HG03045 (cell line): ENCODE measurements around the gene JUP.

Source experiments
- ATAC-seq: cut with Tn5 transposase; IDR thresholded peaks from one replicate; pipeline ENCODE4 v1.9.1; 2021; ENCODE audit warnings: mild to moderate bottlenecking, moderate library complexity; ENCODE audit not compliant: unreplicated experiment

Gene JUP

DNA sequence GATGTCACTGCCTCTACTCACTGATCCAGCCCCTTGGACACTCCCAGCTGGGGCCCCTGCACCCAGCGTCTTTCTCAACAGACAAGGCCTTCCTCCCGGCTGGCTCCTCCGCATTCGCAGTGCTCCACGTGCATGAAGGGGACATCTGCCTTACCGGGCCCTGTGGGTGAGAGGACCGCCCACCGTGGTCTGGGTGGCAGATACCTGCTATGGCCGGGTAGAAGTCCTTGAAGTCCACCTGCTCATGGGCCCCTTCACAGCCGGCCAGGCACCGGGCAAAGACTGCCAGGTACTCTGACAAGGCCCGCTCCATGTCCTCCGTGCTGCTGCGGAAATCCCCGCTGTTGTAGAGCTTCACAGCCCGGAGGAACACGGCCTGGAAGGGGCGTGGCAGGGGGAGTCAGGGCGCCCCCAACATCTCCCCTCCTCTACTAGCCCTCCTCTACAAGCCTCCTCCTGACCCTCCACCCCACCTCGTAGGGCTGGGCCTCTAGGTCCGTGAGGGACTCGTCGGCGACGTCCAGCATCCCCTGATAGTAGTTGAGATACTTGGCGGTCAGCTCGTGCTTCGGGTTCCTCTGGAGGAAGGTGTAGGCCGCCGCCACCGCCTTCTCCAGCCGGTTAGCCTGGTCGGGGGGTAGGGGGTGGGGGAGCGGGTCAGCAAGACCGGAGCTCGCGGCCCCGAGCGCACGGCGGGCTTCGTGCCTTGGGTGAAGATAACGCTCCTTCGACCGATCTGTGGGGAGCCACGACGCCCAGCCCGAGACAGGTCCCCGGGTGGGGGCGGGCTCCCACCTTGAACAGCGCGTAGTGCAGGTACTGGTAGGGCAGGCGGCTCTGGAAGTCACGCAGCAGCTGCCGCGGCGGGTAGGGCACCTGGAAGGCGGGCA, 24.4 kb upstream of the JUP start:
- no peak for ATAC-seq

DNA sequence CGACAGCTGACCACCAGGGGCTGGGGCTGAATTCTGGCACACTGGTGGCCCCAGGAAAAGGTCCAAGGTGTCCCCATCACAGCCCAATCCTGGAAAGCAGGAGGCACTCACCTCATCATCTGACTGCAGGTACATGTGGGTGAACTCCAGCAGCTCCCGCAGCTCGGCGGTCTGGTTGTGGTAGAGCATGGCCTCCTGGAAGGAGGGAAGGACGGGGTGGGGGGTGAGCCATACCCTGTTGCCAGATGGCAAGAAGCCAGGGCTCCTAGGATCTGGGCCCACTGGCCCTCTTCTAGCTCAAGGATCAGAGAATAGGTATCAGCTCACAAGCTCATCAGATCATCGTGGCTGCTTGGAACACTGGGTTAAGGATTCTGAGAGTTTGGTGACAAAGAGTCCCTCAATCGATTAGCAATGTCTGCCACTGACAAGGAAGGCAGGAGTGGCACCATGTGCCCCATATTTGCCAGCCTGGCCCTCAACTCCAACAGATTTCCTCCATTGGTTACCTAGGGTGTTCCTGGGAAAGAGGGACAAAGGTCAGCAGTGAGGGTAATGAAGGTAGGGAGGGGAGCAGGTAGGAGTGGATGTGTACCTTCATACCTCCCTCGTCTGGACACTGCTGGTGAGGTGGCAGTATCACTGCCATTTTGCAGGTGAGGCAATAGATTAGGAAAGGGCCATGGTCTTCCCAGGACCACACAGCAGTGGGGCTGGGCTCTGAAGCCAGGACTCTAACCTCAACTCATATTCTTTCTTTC, 20.4 kb upstream of the JUP start:
- ATAC-seq: no peak

DNA sequence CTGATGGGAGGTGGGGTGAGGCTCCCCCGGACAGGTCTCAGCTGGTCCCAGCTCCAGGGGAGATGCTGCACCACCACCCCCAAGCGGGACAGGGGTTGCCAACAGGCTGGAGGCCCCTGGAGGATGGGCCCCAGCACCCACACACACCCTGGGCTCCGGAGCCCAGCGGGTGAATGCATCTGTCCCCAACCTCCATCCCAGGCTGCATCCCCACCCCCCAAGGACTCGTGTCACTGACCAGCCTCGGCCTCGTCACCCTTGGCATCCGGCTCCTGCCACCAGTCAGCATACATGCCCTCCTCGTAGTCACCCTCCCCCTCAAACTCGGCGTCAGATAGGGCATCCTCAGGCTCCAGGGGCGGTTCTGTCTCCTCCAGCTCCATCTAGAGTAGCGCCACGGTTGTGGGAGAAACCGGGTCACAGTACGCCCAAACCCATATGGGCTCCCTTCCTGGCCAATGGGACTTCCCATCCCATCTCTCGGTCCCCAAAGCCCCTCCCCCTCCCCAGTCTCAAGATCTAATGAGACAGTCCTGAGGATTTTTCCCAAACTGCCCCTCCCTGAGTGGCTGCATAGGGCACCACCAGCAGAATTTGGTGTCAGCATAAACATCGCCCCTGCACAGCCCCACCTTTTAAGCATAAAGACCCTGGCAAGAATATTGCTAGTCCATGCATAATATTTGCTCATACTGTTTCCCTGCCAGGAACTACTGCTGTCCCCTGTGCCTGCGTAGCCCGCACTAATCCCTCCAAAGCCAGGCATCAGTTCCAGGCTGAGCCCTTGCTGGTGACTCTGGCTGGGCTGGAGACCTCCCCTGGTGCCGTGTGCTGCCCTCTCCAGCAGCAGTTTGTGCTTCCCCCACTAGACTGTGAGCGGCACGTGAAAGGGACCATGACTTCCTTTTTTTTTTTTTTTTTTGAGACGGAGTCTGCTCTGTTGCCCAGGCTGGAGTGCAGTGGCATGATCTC, 16.8 kb upstream of the JUP start:
- ATAC-seq: no peak

DNA sequence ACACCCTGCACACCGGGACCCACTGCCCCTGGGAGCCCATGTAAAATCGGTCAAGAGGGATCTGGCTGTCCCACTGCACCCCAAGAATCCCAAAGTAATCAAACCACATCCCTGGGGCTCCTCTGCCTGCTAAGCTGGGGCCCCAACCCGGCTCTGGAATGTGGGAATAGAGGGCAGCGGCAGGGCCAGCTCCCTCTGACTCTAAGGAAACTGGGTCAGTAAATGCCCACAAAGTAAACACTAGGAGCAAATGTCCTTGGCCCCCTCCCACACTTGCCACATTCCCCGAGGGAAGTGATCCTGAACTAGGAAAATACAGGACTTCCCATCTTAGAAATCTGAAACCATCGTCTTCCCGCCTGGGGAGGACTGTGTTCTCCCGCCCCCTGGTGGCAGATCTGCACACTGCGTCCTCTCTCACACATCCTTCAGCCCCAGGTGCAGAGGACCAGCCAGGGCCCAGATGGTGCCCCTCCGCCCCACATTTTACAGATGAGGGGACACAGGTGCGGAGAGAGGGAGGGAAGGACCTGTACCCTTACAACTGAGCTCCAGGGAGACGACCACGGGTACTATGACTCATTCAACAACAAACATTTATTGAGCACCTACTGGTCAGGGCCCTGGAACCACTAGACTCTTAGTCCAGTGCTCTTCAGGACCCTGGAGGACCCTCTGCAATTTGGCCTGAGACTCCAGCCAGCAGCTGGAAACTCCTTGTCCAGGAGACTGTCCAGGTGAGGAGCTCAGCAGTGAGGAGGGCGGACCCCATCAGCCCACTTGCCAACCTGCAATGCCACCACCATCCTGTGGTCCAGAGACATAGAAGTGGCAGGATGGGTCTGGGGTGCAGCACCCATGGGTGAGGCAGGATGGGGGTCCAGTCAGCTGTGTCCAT, 15.1 kb upstream of the JUP start:
- no peak for ATAC-seq

DNA sequence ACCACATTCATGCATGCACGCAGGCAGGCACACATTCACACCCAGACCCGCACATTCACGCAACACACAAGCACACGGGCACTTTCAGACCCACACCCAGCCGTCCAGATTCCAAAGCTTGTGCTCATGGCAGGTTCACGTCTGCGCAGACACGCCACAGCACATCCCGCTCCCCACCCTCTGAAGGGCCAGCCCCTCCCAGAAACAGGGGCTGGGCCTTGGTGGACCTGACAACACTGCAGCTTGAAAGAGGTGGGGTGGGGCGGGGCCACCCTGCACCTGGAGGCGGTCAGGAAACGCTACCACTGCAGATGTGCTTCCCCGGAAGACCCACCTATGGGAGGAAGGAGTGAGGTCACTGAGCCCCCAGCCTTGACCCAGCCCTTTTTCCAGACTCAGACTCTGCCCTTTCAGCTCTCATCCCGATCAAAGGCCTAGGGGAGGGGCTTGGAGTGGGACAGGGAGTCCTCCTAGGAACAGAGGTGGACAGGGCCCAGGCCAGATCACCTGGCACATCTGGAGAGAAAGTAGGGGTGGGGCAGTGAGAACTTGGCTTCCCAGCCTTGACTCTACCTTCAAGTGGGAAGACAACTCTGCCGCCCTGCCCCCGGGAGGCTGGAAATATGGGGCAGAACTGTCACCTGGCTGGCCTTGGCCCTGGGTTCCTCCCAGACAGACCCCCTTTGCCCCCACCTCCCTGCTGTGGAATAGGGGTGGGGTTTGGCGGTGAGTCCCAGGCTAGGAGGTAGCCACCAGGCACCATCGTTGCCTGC, 14.3 kb upstream of the JUP start:
- ATAC-seq: no peak

DNA sequence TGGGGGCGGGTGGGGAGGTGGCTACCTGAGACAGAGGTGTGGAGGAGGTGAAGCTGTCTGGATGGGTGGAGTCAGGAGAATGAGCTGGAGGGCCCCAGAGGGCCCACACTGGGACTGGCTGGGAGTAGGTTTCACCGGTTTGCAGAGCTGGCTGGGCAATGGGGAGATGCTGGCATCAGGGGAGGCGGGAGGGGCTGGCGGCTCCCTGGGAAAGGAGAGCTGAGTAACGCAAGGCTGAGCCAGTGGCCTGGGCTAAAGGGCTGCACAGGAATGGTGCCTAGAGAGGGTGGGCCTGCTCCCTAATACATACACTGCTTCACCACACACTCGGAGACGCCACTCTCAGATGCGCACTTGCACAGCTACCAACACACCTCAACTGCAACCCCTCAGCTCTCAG, 12.9 kb upstream of the JUP start:
- ATAC-seq: no peak

DNA sequence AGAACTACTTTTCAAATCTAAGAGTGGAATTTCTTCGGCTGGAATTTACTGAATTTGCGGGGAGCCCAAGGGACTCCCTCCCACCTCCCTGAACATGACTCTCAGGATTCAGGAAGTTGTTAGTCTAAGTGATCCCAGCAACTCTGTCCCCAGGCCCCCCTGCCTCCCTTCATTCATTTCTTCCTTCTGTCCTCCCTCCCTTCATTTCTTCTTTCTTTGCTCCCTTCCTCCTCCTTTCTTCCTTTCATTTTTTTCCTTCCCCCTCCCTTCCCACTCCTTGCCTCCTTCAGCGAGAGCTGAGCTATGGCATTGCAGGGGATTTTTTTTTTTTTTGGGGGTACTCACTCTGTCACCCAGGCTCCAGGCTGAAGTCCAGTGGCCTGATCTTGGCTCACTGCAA, 10.9 kb upstream of the JUP start:
- ATAC-seq: no peak

DNA sequence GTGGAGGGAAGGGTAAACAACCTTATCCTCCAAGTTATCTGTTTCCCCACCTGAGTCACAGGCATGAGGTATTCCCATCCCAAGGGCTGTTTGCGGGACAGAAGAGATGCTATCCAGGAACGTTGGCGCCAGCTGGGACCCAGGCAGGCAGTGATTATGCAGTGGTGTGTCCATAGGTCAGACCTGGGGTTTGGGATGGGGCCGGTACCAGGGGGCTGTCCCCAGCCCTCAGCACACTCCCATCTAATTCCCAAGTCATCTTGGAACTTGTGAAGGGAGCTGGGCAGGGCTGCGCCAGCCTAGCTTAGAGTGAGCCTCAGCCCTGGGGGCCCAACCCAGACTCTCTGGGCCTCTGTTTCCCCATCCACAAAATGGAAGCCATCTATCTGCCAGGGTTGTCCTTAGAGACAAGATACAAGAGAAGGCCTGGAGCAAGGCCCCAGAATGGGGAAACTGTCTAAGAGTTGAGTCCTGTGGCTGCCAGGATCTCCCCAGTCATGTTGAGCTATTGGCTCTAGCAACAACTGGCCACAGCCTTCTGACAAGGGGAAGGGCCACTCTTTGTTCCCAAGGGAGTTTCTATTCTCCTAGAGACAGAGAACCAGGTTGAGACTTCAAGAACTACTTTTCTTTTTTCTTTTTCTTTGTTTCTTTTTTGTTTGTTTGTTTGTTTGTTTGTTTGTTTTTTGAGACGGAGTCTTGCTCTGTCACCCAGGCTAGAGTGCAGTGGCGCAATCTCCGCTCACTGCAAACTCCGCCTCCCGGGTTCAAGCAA, 9.8 kb upstream of the JUP start:
- ATAC-seq: no peak

DNA sequence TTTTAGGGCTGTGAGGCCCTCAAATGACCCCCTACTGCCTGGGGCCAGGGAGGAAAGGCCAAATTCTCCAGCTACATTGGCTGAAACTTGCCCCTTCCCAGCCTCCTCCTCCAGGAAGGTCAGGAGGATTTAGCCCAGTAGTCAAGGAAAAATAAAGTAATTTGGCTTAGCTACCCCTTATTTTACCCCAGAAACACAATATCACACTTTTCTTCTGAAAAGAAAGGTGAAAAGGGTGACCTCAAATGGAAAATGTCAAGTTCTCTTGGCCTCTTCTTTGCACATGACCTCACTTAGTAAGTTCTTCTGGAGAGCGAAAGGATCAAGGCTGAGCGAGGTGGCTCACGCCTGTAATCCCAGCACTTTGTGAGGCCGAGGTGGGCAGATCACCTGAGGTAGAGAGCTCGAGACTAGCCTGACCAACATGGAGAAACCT, 8.0 kb upstream of the JUP start:
- no peak for ATAC-seq

DNA sequence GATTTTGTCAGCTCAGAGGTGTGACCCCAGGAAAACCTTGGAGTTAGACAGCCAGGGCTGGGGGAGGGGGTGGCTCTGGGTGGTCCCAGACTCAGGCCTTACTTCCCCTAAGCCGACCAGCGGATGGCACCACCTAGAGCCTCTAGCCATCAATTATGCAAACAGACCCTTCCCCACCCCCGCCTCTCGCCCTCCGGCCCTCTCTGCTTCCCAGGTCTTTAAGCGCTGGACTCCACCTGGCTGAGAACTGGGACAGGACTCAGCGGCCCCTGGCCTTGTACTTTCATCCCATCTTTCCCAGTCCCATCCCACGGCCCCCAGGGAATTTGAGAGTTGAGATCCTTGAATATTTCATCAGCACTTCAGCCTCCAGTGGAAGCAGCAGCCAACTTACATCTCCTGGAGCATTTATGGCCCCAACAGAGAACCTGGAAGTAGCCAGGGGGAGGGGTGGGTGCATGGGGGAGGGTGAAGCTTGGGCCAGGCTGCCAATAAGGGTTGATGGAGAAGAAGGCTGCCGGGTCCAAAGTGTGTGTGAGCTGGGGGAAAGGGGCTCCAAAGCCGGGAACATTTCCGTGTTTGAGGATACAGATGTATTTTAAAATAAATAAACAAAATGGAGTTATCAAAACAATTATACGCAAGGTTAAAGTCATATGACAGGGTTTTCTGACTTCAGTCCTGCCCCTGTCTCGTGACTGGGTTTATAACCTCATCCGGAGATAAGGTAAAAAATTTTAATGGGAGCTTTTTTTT, 7.5 kb upstream of the JUP start:
- no peak for ATAC-seq

DNA sequence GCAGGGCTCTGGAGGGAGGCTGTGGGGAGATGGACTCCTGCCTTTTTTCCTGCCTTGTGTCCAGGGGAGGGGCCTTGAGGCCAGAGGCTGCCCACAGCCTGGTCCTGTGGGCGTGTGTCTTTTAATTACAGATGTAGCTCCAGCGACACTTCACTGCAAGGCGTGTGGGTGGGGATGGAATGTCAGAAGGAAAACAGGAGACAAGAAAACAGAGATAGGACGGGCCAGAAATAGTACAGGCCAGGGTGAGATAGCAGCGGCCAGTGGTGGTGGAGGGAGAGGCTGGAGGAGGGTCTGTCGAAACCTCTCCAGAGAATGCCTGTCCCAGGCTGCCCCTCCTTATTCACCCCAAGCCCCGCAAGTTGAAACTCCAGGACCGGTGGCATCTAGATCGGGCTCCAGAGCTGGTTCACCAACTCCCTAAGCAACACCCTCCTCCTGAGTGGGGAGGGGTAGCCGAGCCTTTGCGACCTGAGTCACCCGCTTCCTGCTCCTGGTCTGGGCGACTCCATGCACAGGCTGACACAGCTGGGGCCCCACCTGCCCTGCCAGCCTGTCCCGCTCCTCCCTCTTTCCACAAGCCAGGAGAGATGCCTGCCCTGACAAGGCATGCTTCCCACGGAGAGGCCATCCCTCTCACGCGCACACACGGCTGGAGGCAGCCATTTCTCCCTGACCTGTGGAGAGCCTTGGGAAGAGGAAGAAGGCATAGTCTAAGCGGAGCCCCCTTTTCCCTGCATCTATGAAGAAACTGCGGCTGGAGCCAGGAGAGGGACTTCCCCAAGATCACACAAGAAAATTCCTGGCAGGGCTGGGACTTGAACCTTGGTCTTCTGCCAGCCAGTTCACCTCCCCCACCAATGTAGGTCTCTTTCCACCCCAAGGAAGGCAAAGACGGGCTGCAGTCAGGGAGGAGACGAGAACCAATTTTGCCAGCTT, 6.6 kb upstream of the JUP start:
- ATAC-seq: no peak

DNA sequence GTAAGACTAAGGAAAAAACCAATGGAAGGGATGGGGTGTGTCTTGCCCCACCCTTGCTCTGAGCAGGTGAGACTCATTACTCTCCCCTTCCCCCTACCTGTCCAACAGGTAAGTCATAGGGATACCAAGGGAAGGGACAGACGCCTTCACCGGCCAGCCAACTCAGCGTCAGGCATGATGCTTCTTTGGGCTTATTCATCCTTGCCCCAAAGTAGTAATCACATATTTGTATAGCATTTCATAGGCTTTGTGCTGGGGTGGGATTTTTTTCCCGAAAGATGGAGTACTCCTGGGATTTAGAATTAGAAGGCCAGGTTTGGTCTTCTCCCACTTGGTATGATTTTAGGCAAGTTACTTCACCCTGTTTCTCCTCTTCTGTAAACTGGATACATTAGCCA, 509 bp upstream of the JUP start:
- ATAC-seq: no peak

DNA sequence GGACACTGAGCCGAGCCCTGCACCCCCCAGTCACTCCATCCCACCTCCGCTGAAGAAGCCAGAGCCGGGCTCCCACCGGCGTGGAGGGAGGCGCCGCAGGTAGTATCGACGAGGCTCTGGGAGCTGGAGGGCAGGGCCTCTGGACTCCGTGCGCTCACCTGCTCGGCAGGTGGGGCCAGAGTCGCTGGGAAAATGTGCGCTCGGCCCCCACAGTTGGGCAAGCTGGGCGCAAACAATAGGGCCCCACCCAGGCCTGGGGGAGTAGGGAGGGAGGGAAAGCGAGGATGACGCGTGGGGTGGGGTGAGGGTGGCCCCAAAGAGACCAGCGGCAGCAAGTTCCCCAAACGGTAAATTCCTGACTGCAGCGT, 668 bp downstream of the JUP start:
- no peak for ATAC-seq

DNA sequence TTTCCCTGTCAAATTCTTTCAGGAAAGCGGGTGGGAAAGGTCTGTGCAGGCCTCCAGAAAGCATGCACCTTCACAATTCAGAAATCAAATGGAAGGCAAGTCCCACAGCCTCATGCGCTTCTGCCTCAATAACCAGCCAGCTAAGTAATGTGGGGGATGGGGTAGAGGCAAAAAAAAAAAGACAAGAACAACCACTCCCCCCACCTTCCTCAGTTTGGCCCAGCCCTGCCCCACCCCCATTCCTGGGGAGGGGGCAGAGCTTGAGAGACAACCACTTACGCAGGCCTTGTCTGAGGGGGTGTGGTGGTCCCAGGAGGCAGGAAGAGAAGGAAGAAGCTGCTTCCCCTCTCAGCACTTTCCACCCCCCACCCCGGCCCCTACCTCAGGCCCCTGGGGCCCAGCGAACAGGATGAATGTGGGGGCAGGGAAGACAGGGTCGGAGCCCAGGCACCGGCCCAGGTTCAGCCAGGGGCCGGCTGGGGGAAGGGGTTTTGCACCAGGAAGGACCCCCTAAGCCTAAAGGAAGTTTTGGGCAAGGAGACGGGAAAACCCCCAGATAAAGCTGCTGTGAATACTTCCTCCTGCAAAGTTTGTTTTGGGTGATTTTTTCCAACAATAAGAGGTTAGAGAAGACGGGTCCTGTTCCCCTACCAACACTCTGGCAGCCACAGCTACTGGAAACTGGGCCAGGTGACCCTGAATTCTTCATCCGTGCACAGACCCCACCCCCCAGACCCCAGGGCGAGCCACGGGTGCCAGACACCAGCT, 1.2 kb downstream of the JUP start:
- no peak for ATAC-seq

DNA sequence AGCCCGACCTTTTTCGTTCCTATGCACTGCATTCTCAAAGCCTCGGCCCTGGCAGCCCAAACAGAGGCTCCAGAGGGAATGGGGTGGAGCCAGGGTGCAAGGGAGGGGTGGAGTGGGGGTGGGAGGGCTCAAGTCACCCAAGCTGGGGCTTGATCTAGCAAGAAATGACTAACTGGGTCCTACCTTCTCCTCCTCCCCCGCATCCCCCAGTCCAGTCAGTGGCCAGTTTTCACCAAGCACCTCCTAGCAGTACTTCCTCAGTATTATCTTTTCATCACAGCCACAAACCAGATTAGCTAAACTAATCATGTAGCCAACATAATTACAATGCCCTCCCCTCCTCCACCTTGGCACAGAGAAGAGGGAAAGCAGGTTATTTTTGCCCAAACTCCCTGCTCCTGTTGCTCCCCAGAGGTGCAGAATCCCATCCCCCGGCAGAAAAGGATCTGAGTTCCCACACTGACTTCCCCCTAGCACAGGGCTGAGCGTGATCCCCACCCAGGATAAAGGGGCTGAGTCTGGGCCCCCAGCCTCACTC, 2.2 kb downstream of the JUP start:
- ATAC-seq: no peak

DNA sequence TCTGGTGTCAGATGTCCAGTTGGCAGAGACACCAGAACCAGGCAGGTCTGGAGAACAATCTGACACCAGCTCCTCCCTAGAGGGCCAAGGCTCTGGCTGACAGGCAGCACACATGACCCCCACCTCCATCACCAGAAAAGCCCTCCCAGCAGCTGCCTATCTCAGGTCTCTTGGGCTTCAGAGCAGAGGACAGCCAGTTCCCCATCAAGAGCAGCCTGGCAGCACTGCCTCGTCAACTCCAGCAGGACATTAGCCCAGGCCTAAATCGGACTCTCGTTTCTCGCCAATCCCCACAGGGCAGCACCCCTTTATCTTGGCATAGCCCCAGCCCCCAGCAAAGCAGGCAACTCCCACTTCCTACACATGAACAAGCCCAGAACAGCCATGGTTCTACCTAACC, 4.4 kb downstream of the JUP start:
- no peak for ATAC-seq
